ENCODE data around the gene DCDC2C.

GRCh38 chr2:3787768-3788167, 84.4 kb downstream of the DCDC2C start:
- TF ChIP-seq CTCF (IDR thresholded peaks at IDR 0.05; ENCODE audit: low read depth, low read length) (no peak), POLR2A (IDR thresholded peaks at IDR 0.05; ENCODE audit: extremely low read depth, insufficient read length) (no peak), MAX (IDR thresholded peaks at IDR 0.05; ENCODE audit: low read depth, low read length) (no peak)

Data from NB4 (cell line).